Upper lobe of left lung (tissue), 6 donors: ENCODE data around the gene LRRC23. TPM values are rescaled to one million over a fixed set of nuclear protein-coding genes. Genes with fewer than 3 reads are reported as not detected.

Experiments used
- ATAC-seq, 2 donors: fragments of 200-7000 bp; cut with Tn5 transposase; one replicate each; pipeline ENCODE4 v1.9.1; 2022; ENCODE audit warnings: mild to moderate bottlenecking in 2 of 2, moderate library complexity in 2 of 2; ENCODE audit not compliant: low FRiP score in 2 of 2
- DNase-seq, 2 donors: peaks; one replicate each; pipeline ENCODE4 v3.0.0-alpha.2; 2019 to 2020
- H3K27ac ChIP-seq, 4 donors: fragments of 200-600 bp; sonication (generic); one replicate each; pipeline ENCODE4 v1.5.1; 2016 to 2019
- H3K27me3 ChIP-seq, 4 donors: fragments of 200-600 bp; sonication (generic); one replicate each; pipeline ENCODE4 v1.5.1; 2017 to 2019
- H3K36me3 ChIP-seq, 4 donors: fragments of 200-600 bp; sonication (generic); one replicate each; pipeline ENCODE4 v1.5.1; 2016 to 2019
- H3K4me1 ChIP-seq, 4 donors: fragments of 200-600 bp; sonication (generic); one replicate each; pipeline ENCODE4 v1.5.1; 2018 to 2019
- H3K4me3 ChIP-seq, 4 donors: fragments of 200-600 bp; sonication (generic); one replicate each; pipeline ENCODE4 v1.5.1; 2017 to 2019; ENCODE audit warnings: mild to moderate bottlenecking in 2 of 4, moderate library complexity in 1 of 4
- H3K9me3 ChIP-seq, 4 donors: fragments of 200-600 bp; sonication (generic); one replicate each; pipeline ENCODE4 v1.5.1; 2018 to 2019
- EP300 ChIP-seq, 4 donors: sonication (generic); formaldehyde crosslinking; IDR thresholded peaks; one replicate each; pipeline ENCODE4 v1.5.1; 2017; ENCODE audit warnings: antibody characterized with exemption in 4 of 4, control low read depth in 2 of 4
- POLR2A ChIP-seq, 4 donors: fragments of 450-650 bp; IDR thresholded peaks; one replicate each; pipeline ENCODE4 v1.5.1; 2016 to 2017; ENCODE audit warnings: antibody characterized with exemption in 4 of 4, mild to moderate bottlenecking in 2 of 4
- POLR2AphosphoS5 ChIP-seq, 2 donors: sonication (generic); formaldehyde crosslinking; IDR thresholded peaks; one replicate each; pipeline ENCODE4 v1.5.1; 2017; ENCODE audit warnings: antibody characterized with exemption in 2 of 2
- WGBS, 2 donors: methylation state at CpG; one replicate each; pipeline ENCODE4 v1.1.5; 2017 to 2018; 5-methylcytosine and 5-hydroxymethylcytosine counted together
- total RNA-seq, 6 donors: library from RNA; depleted of rRNA in 4 of 6; stranded (reverse); fragments of >200 nt in 4 of 6; gene quantifications; one replicate each; pipeline versions ENCODE4 v1.1.0 to v1.2.1, GENCODE V29; 2016 to 2021
- TF ChIP-seq, protein P1 (sequence below), 6 experiments: fragments of 450-650 bp in 4 of 6; fragments of 200-600 bp in 2 of 6; sonication (generic) in 2 of 6; IDR thresholded peaks; one replicate each; pipeline ENCODE4 v1.5.1; 2016 to 2019; ENCODE audit warnings: antibody characterized with exemption in 6 of 6
- donor health status: DM: no; HTN: no; CAD: no; lungs with moderate emphysema.
- donor health status: DM: no; HTN: yes; CAD: no; lungs with severe emphysema.

The LRRC23 gene
- total RNA-seq, 6 donors from 2014 or later, result 12.0 to 83.2 (median 29.1) TPM

GRCh38 chr12:6909421-6910145 lies 5.0 kb downstream of the LRRC23 start:
- no peaks in the 10 kb centered on the region for H3K9me3 ChIP-seq
- DNase-seq (no peak), ATAC-seq (no peak)
- H3K27me3 ChIP-seq, result no peaks in the 10 kb centered on the region
- H3K4me1 ChIP-seq, result peaks cover 10 to 18% (median 13%) of the 10 kb centered on the region in 4 donors
- WGBS, 2 donors, result 90 to 91% methylated on average over 4 of the region's 4 CpGs
- no peak overlapping the region for H3K27ac ChIP-seq
- no peak overlapping the region for H3K4me3 ChIP-seq
- peaks cover 0 to 4% (median 0%) of the 10 kb centered on the region in 4 donors for H3K36me3 ChIP-seq
- TF ChIP-seq, protein P1, sequence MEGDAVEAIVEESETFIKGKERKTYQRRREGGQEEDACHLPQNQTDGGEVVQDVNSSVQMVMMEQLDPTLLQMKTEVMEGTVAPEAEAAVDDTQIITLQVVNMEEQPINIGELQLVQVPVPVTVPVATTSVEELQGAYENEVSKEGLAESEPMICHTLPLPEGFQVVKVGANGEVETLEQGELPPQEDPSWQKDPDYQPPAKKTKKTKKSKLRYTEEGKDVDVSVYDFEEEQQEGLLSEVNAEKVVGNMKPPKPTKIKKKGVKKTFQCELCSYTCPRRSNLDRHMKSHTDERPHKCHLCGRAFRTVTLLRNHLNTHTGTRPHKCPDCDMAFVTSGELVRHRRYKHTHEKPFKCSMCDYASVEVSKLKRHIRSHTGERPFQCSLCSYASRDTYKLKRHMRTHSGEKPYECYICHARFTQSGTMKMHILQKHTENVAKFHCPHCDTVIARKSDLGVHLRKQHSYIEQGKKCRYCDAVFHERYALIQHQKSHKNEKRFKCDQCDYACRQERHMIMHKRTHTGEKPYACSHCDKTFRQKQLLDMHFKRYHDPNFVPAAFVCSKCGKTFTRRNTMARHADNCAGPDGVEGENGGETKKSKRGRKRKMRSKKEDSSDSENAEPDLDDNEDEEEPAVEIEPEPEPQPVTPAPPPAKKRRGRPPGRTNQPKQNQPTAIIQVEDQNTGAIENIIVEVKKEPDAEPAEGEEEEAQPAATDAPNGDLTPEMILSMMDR (IDR thresholded peaks at IDR 0.05), result no peak
- TF ChIP-seq POLR2A (IDR thresholded peaks at IDR 0.05), result no peak
- TF ChIP-seq EP300 (IDR thresholded peaks at IDR 0.05), result no peak
- TF ChIP-seq POLR2AphosphoS5 (IDR thresholded peaks at IDR 0.05), result no peak

DNA sequence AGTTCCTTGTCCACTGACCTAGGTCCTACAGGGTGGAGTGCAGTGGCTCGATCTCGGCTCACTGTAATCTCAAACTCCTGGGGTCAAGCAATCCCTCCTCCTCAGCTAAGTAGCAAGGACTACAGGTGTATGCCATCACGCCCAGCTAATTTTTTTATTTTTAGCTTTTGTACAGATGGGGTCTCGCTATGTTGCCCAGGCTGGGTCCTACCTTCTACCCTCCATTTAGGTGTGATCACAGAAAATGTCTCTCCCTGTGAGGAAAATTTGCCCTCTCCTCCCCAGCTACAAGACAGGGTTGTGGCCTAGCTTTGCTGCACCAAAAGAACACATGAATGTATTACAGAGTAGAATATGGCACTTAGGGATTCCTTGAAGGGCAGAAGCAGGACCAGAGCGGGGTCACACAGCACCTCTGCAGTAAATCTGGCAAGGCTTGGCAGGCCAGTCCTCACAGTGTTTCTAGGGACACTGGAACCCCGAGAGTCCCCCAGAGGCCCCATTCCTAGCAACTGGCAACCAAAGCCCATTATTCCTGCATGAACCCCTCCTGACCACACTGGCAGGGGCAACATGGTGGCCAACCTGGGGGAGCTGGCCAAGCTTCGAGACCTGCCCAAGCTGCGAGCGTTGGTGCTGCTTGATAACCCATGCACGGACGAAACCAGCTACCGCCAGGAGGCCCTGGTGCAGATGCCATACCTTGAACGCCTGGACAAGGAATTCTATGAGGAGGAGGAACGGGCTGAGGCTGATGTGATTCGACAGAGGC lies 7.7 kb downstream of the LRRC23 start:
- Histone ChIP-seq H3K9me3 (no peaks in the 10 kb centered on the region), H3K36me3 (peaks cover 0 to 13% (median 1%) of the 10 kb centered on the region in 4 donors), H3K4me3 (no peak overlapping the region), H3K27me3 (no peaks in the 10 kb centered on the region), H3K27ac (no peak overlapping the region), H3K4me1 (peaks cover 16 to 24% (median 17%) of the 10 kb centered on the region in 4 donors)
- ATAC-seq (no peak), DNase-seq (no peak)
- TF ChIP-seq, protein P1 (IDR thresholded peaks at IDR 0.05), result no peak
- TF ChIP-seq POLR2AphosphoS5 (IDR thresholded peaks at IDR 0.05) (no peak), EP300 (IDR thresholded peaks at IDR 0.05) (no peak), POLR2A (IDR thresholded peaks at IDR 0.05) (no peak)
- WGBS, 2 donors, result 90 to 91% methylated on average over 15 of the region's 15 CpGs

DNA sequence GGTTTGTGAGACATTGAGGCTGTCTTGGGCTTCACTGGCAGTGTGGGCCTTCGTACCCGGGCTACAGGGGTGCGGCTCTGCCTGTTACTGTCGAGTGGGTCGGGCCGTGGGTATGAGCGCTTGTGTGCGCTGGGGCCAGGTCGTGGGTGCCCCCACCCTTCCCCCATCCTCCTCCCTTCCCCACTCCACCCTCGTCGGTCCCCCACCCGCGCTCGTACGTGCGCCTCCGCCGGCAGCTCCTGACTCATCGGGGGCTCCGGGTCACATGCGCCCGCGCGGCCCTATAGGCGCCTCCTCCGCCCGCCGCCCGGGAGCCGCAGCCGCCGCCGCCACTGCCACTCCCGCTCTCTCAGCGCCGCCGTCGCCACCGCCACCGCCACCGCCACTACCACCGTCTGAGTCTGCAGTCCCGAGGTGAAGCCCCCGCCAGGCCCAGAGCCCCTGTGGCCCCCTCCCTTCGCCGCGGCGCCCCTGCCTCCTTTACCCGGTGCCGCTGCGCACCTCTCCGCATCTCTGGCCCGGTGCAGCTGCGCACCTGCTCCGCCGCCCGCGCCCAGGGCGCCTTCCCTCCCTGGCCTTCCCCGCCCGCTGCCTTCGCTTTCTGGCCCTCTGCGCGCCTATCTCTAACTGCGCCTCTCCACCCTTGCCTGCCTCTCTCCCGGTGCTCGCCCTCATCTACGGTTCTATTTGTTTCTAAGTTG lies 9.8 kb downstream of the LRRC23 start, which contains the start of gene ENO2:
Gene ENO2 (plus strand): TSS at position 335 of the 701 bp plus-strand sequence. CDS start 1,253 bp downstream, outside the sequence.
- TF ChIP-seq EP300 (IDR thresholded peaks at IDR 0.05) (no peak), POLR2AphosphoS5 (IDR thresholded peaks at IDR 0.05) (no peak), POLR2A (IDR thresholded peaks at IDR 0.05) (peak in 2 of 4 donors; percentile 16 to 59)
- TF ChIP-seq, protein P1 (IDR thresholded peaks at IDR 0.05), result peak in 1 of 6 experiments; percentile 5
- peak; percentile 81 to 94 for ATAC-seq

GRCh38 chr12:6914947-6915788 lies 10.5 kb downstream of the LRRC23 start:
- H3K27me3 ChIP-seq, result no peaks in the 10 kb centered on the region
- H3K4me1 ChIP-seq, result peaks cover 16 to 24% (median 17%) of the 10 kb centered on the region in 4 donors
- peak overlapping the region; percentile 61 to 82 (median 76) for H3K27ac ChIP-seq
- peak overlapping the region; percentile 69 to 81 (median 78) for H3K4me3 ChIP-seq
- no peaks in the 10 kb centered on the region for H3K9me3 ChIP-seq
- DNase-seq, result no peak
- peaks cover 0 to 25% (median 10%) of the 10 kb centered on the region in 4 donors for H3K36me3 ChIP-seq
- ATAC-seq, result peak in 1 of 2 donors; percentile 34
- TF ChIP-seq POLR2A (IDR thresholded peaks at IDR 0.05) (no peak), POLR2AphosphoS5 (IDR thresholded peaks at IDR 0.05) (no peak), EP300 (IDR thresholded peaks at IDR 0.05) (no peak)
- TF ChIP-seq, protein P1 (IDR thresholded peaks at IDR 0.05), result no peak
- 24 to 29% methylated on average over 28 of the region's 29 CpGs for WGBS, 2 donors

More for the DNA sequence above, 9.8 kb downstream of the LRRC23 start, which contains the start of gene ENO2:
- Histone ChIP-seq H3K36me3 (peaks cover 0 to 22% (median 7%) of the 10 kb centered on the region in 4 donors), H3K4me1 (peaks cover 16 to 24% (median 17%) of the 10 kb centered on the region in 4 donors), H3K27me3 (no peaks in the 10 kb centered on the region), H3K27ac (peak within 1 kb of the TSS; percentile 61 to 82 (median 76)), H3K9me3 (no peaks in the 10 kb centered on the region), H3K4me3 (peak within 1 kb of the TSS; percentile 69 to 81 (median 78))
- WGBS, 2 donors, result 0 to 1% methylated on average over 22 to 41 of the region's 68 CpGs
- peak; percentile 82 to 95 for DNase-seq
